GM23338 (cell line): ENCODE data around the gene TRAM2. TPM values are rescaled to one million over a fixed set of nuclear protein-coding genes. Genes with fewer than 3 reads are reported as not detected.

Experiments
- ATAC-seq: fragments of 200-7000 bp; cut with Tn5 transposase; 3 replicates; pipeline ENCODE4 v1.9.1; 2020
- DNase-seq: peaks from one replicate; pipeline ENCODE4 v3.0.0-alpha.2; 2015; ENCODE audit warnings: low spot score
- H2AFZ ChIP-seq: fragments of 200-600 bp; sonication (generic); 2 replicates; pipeline ENCODE4 v1.8.0; 2016; ENCODE audit warnings: antibody characterized with exemption, mild to moderate bottlenecking, moderate library complexity
- H3F3A ChIP-seq: fragments of 200-600 bp; sonication (generic); replicated peaks from 2 replicates; pipeline ENCODE4 v1.8.0; 2017; ENCODE audit warnings: antibody characterized with exemption, mixed run types, low read depth
- H3K27ac ChIP-seq: fragments of 200-600 bp; sonication (generic); 2 replicates; pipeline ENCODE4 v1.6.1; 2016; ENCODE audit warnings: low read depth
- H3K27me3 ChIP-seq: fragments of 200-600 bp; sonication (generic); 2 replicates; pipeline ENCODE4 v1.8.0; 2016; ENCODE audit warnings: mild to moderate bottlenecking, mixed run types, moderate library complexity; ENCODE audit not compliant: insufficient read depth
- H3K36me3 ChIP-seq: fragments of 200-600 bp; sonication (generic); 2 replicates; pipeline ENCODE4 v1.8.0; 2016; ENCODE audit warnings: mild to moderate bottlenecking; ENCODE audit not compliant: insufficient read depth
- H3K4me1 ChIP-seq: fragments of 200-600 bp; sonication (generic); 2 replicates; pipeline ENCODE4 v1.8.0; 2016; ENCODE audit warnings: mild to moderate bottlenecking, moderate library complexity; ENCODE audit not compliant: insufficient read depth
- H3K4me2 ChIP-seq: fragments of 200-600 bp; sonication (generic); 2 replicates; pipeline ENCODE4 v1.7.1; 2017; ENCODE audit warnings: mixed run types
- H3K4me3 ChIP-seq: fragments of 200-600 bp; sonication (generic); 2 replicates; pipeline ENCODE4 v1.6.1; 2016; ENCODE audit warnings: mixed run types
- H3K79me2 ChIP-seq: fragments of 200-600 bp; sonication (generic); replicated peaks from 2 replicates; pipeline ENCODE4 v1.8.0; 2017; ENCODE audit warnings: mild to moderate bottlenecking; ENCODE audit not compliant: insufficient read depth
- H3K9me2 ChIP-seq: fragments of 200-600 bp; sonication (generic); 2 replicates; pipeline ENCODE4 v1.8.0; 2017; ENCODE audit not compliant: insufficient read depth
- H4K20me1 ChIP-seq: fragments of 200-600 bp; sonication (generic); replicated peaks from 2 replicates; pipeline ENCODE4 v1.8.0; 2017; ENCODE audit warnings: mild to moderate bottlenecking; ENCODE audit not compliant: insufficient read depth
- H3K27ac Mint-ChIP-seq: 2 replicates; pipeline ENCODE4 v1.8.0; 2020; ENCODE audit warnings: inconsistent platforms, mild to moderate bottlenecking, moderate library complexity, mixed read lengths
- H3K27me3 Mint-ChIP-seq: 3 replicates; pipeline ENCODE4 v1.8.0; 2022; ENCODE audit warnings: low read depth, mild to moderate bottlenecking, moderate library complexity, mixed read lengths, inconsistent platforms; ENCODE audit not compliant: insufficient read depth, poor library complexity
- H3K36me3 Mint-ChIP-seq: 3 replicates; pipeline ENCODE4 v1.8.0; 2021; ENCODE audit warnings: low read depth, mild to moderate bottlenecking, inconsistent platforms, moderate library complexity, mixed read lengths
- H3K4me1 Mint-ChIP-seq: 3 replicates; pipeline ENCODE4 v1.8.0; 2020; ENCODE audit warnings: mild to moderate bottlenecking, inconsistent platforms, mixed read lengths
- H3K4me3 Mint-ChIP-seq: 3 replicates; pipeline ENCODE4 v1.8.0; 2021; ENCODE audit warnings: moderate library complexity, mild to moderate bottlenecking, inconsistent platforms, mixed read lengths
- H3K9me3 Mint-ChIP-seq: 3 replicates; pipeline ENCODE4 v1.8.0; 2020; ENCODE audit warnings: moderate library complexity, mild to moderate bottlenecking, inconsistent platforms, mixed read lengths
- CREB1 ChIP-seq: fragments of 250-450 bp; sonication (Bioruptor Pico); IDR thresholded peaks from 2 replicates; pipeline ENCODE4 v1.5.0; 2020; ENCODE audit warnings: low read depth, mild to moderate bottlenecking, moderate library complexity
- EZH2phosphoT487 ChIP-seq: fragments of 200-600 bp; sonication (generic); IDR thresholded peaks from one replicate; pipeline ENCODE4 v1.8.1; 2018; ENCODE audit warnings: antibody characterized with exemption; ENCODE audit not compliant: unreplicated experiment
- JUNB ChIP-seq: IDR thresholded peaks from one replicate; pipeline ENCODE4 v1.6.1; 2016; ENCODE audit warnings: antibody characterized with exemption; ENCODE audit not compliant: unreplicated experiment
- POLR2AphosphoS5 ChIP-seq: IDR thresholded peaks from 2 replicates; pipeline ENCODE4 v1.6.1; 2016; ENCODE audit warnings: antibody characterized with exemption, low read depth
- STAT1 ChIP-seq: IDR thresholded peaks from one replicate; pipeline ENCODE4 v1.6.1; 2016; ENCODE audit warnings: antibody characterized with exemption; ENCODE audit not compliant: unreplicated experiment
- ZNF114 ChIP-seq: fragments of 250-450 bp; sonication (Bioruptor Pico); IDR thresholded peaks from 2 replicates; pipeline ENCODE4 v1.5.0; 2020; ENCODE audit warnings: mild to moderate bottlenecking, moderate library complexity
- polyA plus RNA-seq: library from polyadenylated mRNA; unstranded; fragments of >200 nt; fragmentation: Nextera tagmentation; extraction: Ambion mirVana; gene quantifications from 2 replicates; pipeline ENCODE4 v1.2.1, GENCODE V29; 2016
- total RNA-seq: library from RNA; depleted of rRNA; stranded (reverse); fragments of >200 nt; shearing (Covaris generic); gene quantifications from 2 replicates; pipeline ENCODE4 v1.2.3, GENCODE V29; 2014
- TF ChIP-seq, protein P1 (sequence below): fragments of 250-450 bp; sonication (Bioruptor Pico); IDR thresholded peaks from 2 replicates; pipeline ENCODE4 v1.5.0; 2020; ENCODE audit warnings: mild to moderate bottlenecking, moderate library complexity
- TF ChIP-seq, protein P2 (sequence below), 2 experiments: fragments of 200-600 bp in 1 of 2; sonication (generic) in 1 of 2; conservative IDR thresholded peaks; 2 replicates each; pipeline versions ENCODE4 v1.5.1 to v1.6.1; 2016 to 2017; ENCODE audit warnings: antibody characterized with exemption in 2 of 2, low read depth in 2 of 2, mild to moderate bottlenecking in 2 of 2, moderate library complexity in 1 of 2
- TF ChIP-seq, protein P3 (sequence below): IDR thresholded peaks from 2 replicates; pipeline ENCODE4 v1.6.1; 2016; ENCODE audit warnings: antibody characterized with exemption

The TRAM2 gene
- total and polyA plus RNA-seq, 2 experiments from 2014 or later: 4.0 to 14.0 TPM

DNA sequence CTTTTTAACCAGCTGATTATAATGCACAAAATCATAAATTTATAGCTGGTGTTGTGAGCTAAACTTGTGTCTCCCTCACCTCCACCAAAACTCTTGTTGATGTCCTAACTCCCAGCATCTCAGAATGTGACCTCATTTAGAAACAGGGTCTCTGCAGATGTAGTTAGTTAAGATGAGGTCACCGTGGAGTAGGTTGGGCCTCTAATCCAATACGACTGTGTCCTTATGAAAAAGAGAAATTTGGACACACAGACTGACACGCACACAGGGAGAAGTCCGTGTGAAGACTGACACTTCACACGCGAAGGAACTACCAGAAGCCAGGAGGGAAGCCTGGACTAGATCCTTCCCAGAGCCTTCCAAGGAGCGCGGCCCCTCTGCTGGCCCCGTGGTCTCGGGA lies 46.5 kb downstream of the TRAM2 start (continued):
- TF ChIP-seq, protein P1, sequence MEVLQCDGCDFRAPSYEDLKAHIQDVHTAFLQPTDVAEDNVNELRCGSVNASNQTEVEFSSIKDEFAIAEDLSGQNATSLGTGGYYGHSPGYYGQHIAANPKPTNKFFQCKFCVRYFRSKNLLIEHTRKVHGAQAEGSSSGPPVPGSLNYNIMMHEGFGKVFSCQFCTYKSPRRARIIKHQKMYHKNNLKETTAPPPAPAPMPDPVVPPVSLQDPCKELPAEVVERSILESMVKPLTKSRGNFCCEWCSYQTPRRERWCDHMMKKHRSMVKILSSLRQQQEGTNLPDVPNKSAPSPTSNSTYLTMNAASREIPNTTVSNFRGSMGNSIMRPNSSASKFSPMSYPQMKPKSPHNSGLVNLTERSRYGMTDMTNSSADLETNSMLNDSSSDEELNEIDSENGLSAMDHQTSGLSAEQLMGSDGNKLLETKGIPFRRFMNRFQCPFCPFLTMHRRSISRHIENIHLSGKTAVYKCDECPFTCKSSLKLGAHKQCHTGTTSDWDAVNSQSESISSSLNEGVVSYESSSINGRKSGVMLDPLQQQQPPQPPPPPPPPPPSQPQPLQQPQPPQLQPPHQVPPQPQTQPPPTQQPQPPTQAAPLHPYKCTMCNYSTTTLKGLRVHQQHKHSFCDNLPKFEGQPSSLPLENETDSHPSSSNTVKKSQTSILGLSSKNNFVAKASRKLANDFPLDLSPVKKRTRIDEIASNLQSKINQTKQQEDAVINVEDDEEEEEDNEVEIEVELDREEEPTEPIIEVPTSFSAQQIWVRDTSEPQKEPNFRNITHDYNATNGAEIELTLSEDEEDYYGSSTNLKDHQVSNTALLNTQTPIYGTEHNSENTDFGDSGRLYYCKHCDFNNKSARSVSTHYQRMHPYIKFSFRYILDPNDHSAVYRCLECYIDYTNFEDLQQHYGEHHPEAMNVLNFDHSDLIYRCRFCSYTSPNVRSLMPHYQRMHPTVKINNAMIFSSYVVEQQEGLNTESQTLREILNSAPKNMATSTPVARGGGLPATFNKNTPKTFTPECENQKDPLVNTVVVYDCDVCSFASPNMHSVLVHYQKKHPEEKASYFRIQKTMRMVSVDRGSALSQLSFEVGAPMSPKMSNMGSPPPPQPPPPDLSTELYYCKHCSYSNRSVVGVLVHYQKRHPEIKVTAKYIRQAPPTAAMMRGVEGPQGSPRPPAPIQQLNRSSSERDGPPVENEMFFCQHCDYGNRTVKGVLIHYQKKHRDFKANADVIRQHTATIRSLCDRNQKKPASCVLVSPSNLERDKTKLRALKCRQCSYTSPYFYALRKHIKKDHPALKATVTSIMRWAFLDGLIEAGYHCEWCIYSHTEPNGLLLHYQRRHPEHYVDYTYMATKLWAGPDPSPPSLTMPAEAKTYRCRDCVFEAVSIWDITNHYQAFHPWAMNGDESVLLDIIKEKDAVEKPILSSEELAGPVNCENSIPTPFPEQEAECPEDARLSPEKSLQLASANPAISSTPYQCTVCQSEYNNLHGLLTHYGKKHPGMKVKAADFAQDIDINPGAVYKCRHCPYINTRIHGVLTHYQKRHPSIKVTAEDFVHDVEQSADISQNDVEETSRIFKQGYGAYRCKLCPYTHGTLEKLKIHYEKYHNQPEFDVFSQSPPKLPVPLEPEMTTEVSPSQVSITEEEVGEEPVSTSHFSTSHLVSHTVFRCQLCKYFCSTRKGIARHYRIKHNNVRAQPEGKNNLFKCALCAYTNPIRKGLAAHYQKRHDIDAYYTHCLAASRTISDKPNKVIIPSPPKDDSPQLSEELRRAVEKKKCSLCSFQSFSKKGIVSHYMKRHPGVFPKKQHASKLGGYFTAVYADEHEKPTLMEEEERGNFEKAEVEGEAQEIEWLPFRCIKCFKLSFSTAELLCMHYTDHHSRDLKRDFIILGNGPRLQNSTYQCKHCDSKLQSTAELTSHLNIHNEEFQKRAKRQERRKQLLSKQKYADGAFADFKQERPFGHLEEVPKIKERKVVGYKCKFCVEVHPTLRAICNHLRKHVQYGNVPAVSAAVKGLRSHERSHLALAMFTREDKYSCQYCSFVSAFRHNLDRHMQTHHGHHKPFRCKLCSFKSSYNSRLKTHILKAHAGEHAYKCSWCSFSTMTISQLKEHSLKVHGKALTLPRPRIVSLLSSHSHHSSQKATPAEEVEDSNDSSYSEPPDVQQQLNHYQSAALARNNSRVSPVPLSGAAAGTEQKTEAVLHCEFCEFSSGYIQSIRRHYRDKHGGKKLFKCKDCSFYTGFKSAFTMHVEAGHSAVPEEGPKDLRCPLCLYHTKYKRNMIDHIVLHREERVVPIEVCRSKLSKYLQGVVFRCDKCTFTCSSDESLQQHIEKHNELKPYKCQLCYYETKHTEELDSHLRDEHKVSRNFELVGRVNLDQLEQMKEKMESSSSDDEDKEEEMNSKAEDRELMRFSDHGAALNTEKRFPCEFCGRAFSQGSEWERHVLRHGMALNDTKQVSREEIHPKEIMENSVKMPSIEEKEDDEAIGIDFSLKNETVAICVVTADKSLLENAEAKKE (CRISPR knock-in tag): no peak
- TF ChIP-seq STAT1: no peak
- TF ChIP-seq, protein P2, sequence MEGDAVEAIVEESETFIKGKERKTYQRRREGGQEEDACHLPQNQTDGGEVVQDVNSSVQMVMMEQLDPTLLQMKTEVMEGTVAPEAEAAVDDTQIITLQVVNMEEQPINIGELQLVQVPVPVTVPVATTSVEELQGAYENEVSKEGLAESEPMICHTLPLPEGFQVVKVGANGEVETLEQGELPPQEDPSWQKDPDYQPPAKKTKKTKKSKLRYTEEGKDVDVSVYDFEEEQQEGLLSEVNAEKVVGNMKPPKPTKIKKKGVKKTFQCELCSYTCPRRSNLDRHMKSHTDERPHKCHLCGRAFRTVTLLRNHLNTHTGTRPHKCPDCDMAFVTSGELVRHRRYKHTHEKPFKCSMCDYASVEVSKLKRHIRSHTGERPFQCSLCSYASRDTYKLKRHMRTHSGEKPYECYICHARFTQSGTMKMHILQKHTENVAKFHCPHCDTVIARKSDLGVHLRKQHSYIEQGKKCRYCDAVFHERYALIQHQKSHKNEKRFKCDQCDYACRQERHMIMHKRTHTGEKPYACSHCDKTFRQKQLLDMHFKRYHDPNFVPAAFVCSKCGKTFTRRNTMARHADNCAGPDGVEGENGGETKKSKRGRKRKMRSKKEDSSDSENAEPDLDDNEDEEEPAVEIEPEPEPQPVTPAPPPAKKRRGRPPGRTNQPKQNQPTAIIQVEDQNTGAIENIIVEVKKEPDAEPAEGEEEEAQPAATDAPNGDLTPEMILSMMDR (conservative IDR thresholded peaks at IDR 0.05; ENCODE audit: low read depth in 2 of 2): no peak

DNA sequence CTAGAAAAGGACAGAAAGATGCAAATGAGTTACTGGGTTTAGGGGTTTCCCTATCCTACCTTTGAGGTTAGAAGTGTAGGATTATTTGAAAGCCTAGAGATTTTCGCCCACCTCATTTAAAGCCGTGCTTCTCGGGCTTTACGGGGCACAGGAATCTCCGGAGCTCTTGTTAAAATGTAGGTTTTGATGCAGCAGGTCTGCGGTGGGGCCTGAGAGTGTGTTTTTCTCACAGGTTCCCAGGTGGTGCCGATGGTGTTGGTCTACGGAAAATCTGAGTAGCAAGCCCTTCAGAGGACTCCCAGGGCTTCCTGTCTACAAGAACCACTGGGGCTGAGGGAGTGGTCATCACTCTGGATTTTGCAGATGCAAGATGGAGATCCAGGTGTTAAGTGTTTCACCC lies 47.5 kb downstream of the TRAM2 start:
- DNase-seq (no peak), ATAC-seq (no peak)
- Mint-ChIP-seq H3K4me3 (no peak overlapping the region), H3K27ac (no peak overlapping the region), H3K27me3 (peaks cover 4% of the 10 kb centered on the region), H3K9me3 (no peaks in the 10 kb centered on the region; the same call in 2 of the 3 replicates), H3K36me3 (0 out of 3 replicates have a peak, but pooled peaks cover 4% of the 10 kb centered on the region), H3K4me1 (peaks cover 9% of the 10 kb centered on the region)
- no peak overlapping the region for H3K4me3 ChIP-seq
- H3K27me3 ChIP-seq: no peaks in the 10 kb centered on the region
- no peaks in the 10 kb centered on the region for H3F3A ChIP-seq
- H2AFZ ChIP-seq: no peak overlapping the region
- H3K36me3 ChIP-seq: no peaks in the 10 kb centered on the region
- H3K9me2 ChIP-seq: no peaks in the 10 kb centered on the region
- H3K79me2 ChIP-seq: no peaks in the 10 kb centered on the region
- no peaks in the 10 kb centered on the region; the same call in none of the 2 replicates for H4K20me1 ChIP-seq
- no peak overlapping the region for H3K27ac ChIP-seq
- H3K4me2 ChIP-seq: no peak overlapping the region
- H3K4me1 ChIP-seq: no peaks in the 10 kb centered on the region
- TF ChIP-seq ZNF114 (CRISPR knock-in tag) (no peak), EZH2phosphoT487 (no peak), JUNB (no peak), STAT1 (no peak), POLR2AphosphoS5 (no peak), CREB1 (CRISPR knock-in tag) (no peak)
- TF ChIP-seq, protein P3, sequence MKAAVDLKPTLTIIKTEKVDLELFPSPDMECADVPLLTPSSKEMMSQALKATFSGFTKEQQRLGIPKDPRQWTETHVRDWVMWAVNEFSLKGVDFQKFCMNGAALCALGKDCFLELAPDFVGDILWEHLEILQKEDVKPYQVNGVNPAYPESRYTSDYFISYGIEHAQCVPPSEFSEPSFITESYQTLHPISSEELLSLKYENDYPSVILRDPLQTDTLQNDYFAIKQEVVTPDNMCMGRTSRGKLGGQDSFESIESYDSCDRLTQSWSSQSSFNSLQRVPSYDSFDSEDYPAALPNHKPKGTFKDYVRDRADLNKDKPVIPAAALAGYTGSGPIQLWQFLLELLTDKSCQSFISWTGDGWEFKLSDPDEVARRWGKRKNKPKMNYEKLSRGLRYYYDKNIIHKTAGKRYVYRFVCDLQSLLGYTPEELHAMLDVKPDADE: no peak
